GM12873 (cell line): Measurements from ENCODE around the gene ATF4.

Experiments
- CTCF ChIP-seq: IDR thresholded peaks from 2 replicates; pipeline ENCODE4 v1.5.1; 2012; ENCODE audit warnings: low read depth, mild to moderate bottlenecking, moderate library complexity, low read length, control low read depth; ENCODE audit not compliant: insufficient read depth; ENCODE audit errors: missing control alignments

ATF4 gene

GRCh38 chr22:39497429-39497828, 22.9 kb upstream of the ATF4 start:
- TF ChIP-seq CTCF, result no peak

GRCh38 chr22:39498368-39498767, 22.0 kb upstream of the ATF4 start:
- TF ChIP-seq CTCF, result no peak

DNA sequence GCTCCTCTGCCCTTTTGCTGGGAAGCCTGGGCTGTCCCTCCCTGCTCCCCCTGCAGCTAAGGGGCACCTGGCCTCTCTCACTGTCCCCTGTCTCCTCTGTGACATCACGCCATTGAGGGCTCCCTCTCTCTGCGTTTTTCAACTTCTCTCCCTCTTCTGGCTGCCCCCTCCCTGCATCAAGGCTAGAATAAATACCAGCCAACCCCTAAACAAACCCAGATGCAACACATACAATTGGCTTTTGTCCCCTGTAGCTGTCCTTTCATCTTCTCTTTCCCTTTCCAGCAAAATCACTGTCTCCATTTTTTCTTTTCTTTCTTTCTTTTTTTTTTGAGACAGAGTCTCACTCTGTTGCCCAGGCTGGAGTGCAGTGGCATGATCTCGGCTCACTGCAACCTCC, 21.6 kb upstream of the ATF4 start:
- TF ChIP-seq CTCF, result no peak

GRCh38 chr22:39500101-39500500, 20.3 kb upstream of the ATF4 start:
- TF ChIP-seq CTCF, result no peak

GRCh38 chr22:39501644-39502108, 18.7 kb upstream of the ATF4 start:
- no peak for TF ChIP-seq CTCF

DNA sequence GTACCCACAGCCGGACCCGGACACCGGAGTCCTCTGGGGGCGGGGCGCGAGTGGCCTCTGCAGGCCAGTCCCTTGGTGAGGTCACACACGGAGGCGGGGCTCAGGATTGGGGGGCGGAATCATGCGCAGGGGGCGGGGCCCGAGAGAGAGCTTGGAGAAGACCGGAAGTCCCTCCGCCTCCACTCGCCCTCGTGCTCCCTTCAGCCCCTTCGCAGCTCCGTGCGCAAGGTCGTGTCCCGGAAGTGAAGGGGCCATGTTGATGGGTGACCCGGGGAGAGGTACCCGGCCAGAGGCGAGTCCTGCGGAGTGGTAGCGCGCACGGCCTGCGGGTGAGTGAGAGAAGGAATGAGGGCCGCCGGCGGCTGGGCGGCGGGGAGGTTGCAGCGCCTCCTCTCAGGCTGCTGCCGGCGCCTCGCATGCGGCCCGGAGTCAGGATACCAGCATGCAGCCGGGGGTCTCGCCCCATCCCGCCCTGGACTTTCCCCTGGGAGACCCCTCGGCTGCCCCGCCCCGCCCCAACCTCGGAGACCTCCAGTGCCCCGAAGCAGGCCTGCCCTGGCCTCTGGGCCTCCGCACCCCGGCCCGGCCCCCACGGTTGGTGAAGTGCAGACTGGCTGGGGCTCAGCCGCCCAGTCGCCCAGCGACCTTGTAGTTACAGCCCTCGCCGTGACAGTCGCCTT, 18.1 kb upstream of the ATF4 start, which contains the start of gene MIEF1:
TSS of gene MIEF1 (plus strand) at position 182 of the 680 bp plus-strand sequence. CDS start 9,005 bp downstream, outside the sequence.
- TF ChIP-seq CTCF, result no peak

DNA sequence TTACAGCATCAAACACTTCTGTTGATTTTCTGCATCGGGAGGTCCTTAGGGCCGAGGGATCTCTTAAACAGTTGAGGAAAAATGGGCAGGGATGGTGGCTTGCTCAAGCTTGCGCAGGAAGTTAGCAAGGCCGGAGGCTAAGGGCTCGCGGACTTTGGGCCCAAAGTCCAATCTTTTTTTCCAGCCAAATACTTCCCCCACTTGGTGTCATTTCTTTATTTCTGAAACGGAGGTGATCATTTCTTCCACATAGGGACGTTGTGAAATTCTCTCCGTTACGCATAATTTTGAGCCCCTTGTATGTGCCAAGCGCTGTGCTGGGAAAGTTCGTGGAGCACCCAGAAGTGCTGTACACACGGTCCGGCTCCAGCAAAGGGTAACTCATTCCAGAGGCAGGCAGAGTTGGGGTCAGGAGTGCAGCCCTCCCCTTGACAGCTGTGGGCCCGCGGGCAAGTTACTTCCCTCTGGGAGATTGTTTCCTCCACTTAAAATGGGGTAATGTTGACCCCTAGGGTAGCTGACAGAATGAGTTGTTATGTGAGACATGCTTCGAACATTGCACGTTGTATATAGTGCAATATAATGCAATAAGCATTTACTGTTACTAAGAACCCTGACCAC, 17.5 kb upstream of the ATF4 start:
- no peak for TF ChIP-seq CTCF
